Measurements from ENCODE around the gene GPR162. TPM values are rescaled to one million over a fixed set of nuclear protein-coding genes. Genes with fewer than 3 reads are reported as not detected.

GPR162 gene
- total RNA-seq, 4 donors from 2014 or later, result 0.47 to 2.1 (median 1.0) TPM

GRCh38 chr12:6810758-6811157, 10.9 kb upstream of the GPR162 start:
- H3K36me3 ChIP-seq, result no peaks in the 10 kb centered on the region
- 84% methylated on average over 1 of the region's 1 CpG for WGBS
- no peak overlapping the region for H3K27ac ChIP-seq
- no peak for DNase-seq (ENCODE audit: low spot score in 2 of 2)
- no peaks in the 10 kb centered on the region for H3K4me1 ChIP-seq
- no peak overlapping the region for H3K4me3 ChIP-seq
- H3K9me3 ChIP-seq, result no peaks in the 10 kb centered on the region
- no peaks in the 10 kb centered on the region for H3K27me3 ChIP-seq
- TF ChIP-seq EP300 (IDR thresholded peaks at IDR 0.05) (no peak), POLR2AphosphoS5 (IDR thresholded peaks at IDR 0.05) (no peak), POLR2A (IDR thresholded peaks at IDR 0.05) (no peak)
- TF ChIP-seq, protein P1, sequence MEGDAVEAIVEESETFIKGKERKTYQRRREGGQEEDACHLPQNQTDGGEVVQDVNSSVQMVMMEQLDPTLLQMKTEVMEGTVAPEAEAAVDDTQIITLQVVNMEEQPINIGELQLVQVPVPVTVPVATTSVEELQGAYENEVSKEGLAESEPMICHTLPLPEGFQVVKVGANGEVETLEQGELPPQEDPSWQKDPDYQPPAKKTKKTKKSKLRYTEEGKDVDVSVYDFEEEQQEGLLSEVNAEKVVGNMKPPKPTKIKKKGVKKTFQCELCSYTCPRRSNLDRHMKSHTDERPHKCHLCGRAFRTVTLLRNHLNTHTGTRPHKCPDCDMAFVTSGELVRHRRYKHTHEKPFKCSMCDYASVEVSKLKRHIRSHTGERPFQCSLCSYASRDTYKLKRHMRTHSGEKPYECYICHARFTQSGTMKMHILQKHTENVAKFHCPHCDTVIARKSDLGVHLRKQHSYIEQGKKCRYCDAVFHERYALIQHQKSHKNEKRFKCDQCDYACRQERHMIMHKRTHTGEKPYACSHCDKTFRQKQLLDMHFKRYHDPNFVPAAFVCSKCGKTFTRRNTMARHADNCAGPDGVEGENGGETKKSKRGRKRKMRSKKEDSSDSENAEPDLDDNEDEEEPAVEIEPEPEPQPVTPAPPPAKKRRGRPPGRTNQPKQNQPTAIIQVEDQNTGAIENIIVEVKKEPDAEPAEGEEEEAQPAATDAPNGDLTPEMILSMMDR (IDR thresholded peaks at IDR 0.05), result no peak

- TF ChIP-seq POLR2A (IDR thresholded peaks at IDR 0.05) (no peak), EP300 (IDR thresholded peaks at IDR 0.05) (no peak), POLR2AphosphoS5 (IDR thresholded peaks at IDR 0.05) (no peak)
- TF ChIP-seq, protein P1 (IDR thresholded peaks at IDR 0.05), result no peak
- Histone ChIP-seq H3K27me3 (no peaks in the 10 kb centered on the region), H3K27ac (no peak overlapping the region), H3K9me3 (no peaks in the 10 kb centered on the region), H3K4me3 (no peak overlapping the region), H3K4me1 (no peaks in the 10 kb centered on the region), H3K36me3 (no peaks in the 10 kb centered on the region)
- DNase-seq (ENCODE audit: low spot score in 2 of 2), result no peak
- WGBS, result 47% methylated on average over 4 of the region's 4 CpGs
Measured at GRCh38 chr12:6813363-6813762, 8.3 kb upstream of the GPR162 start.

DNA sequence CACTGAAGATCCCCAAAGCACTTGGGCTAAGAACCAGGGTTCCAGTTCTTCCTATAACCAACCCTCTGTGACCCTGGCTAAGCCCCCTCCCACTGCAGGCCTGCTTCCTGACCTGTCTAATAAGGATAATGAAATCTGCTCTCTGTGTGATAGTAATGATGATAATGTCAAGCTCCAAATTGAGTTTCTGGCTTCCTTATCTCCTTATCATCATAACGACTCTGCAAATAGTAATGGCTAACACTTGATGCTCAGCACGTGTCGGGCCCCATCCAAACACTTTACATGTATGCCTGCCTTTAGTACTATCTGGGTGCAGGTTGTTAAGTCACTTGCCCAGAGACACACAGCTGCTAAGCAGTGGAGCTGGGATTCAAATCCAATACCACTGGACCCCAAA, 5.0 kb upstream of the GPR162 start:
- Histone ChIP-seq H3K27me3 (peaks cover 2% of the 10 kb centered on the region), H3K4me1 (peaks cover 9% of the 10 kb centered on the region), H3K4me3 (no peak overlapping the region), H3K9me3 (no peaks in the 10 kb centered on the region), H3K27ac (no peak overlapping the region), H3K36me3 (no peaks in the 10 kb centered on the region)
- no peak for DNase-seq (ENCODE audit: low spot score in 2 of 2)
- 65% methylated on average over 3 of the region's 3 CpGs for WGBS
- TF ChIP-seq POLR2A (IDR thresholded peaks at IDR 0.05) (no peak), POLR2AphosphoS5 (IDR thresholded peaks at IDR 0.05) (no peak), EP300 (IDR thresholded peaks at IDR 0.05) (no peak)
- TF ChIP-seq, protein P1 (IDR thresholded peaks at IDR 0.05), result no peak

DNA sequence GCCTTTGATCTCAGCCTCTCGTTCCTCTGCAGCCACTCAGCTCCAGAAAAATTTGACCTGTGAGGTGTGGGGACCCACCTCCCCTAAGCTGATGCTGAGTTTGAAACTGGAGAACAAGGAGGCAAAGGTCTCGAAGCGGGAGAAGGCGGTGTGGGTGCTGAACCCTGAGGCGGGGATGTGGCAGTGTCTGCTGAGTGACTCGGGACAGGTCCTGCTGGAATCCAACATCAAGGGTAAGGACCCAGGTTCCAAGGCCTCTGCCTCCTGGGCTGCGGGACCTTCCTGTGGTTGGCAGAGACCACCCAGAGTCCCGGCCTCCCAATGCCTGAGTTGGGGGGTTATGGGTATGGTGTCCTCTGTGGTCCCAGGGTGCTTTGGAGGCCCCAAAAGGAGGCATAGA, 4.5 kb upstream of the GPR162 start:
- peaks cover 7% of the 10 kb centered on the region for H3K27me3 ChIP-seq
- TF ChIP-seq POLR2AphosphoS5 (IDR thresholded peaks at IDR 0.05) (no peak), EP300 (IDR thresholded peaks at IDR 0.05) (no peak)
- WGBS, result 82% methylated on average over 6 of the region's 8 CpGs
- H3K4me1 ChIP-seq, result peaks cover 14% of the 10 kb centered on the region
- no peaks in the 10 kb centered on the region for H3K36me3 ChIP-seq
- no peaks in the 10 kb centered on the region for H3K9me3 ChIP-seq
- H3K27ac ChIP-seq, result no peak overlapping the region
- no peak overlapping the region for H3K4me3 ChIP-seq
- DNase-seq (ENCODE audit: low spot score in 2 of 2), result no peak

DNA sequence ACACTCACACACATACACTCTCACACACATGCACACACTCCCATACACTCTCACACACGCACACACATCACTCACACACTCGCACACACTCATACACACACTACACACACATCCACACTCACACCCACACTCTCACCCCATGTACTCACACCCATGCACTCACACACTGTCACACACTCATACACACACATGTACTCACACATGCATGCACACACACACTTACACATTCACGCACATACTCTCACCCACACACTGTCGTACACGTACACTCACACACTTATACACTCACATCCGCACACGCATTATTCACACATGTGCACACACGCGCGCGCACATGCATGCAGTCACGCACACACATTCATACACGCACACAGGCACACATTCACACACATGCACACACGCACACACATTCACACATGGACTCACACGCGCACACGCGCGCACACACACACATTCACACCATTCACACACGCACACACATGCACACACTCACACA, 3.9 kb upstream of the GPR162 start:
- H3K9me3 ChIP-seq, result no peaks in the 10 kb centered on the region
- no peak for DNase-seq (ENCODE audit: low spot score in 2 of 2)
- H3K4me1 ChIP-seq, result peaks cover 15% of the 10 kb centered on the region
- no peak overlapping the region for H3K4me3 ChIP-seq
- WGBS, result 85% methylated on average over 20 of the region's 20 CpGs
- H3K27ac ChIP-seq, result no peak overlapping the region
- peaks cover 13% of the 10 kb centered on the region for H3K27me3 ChIP-seq
- TF ChIP-seq, protein P1 (IDR thresholded peaks at IDR 0.05), result no peak
- TF ChIP-seq POLR2AphosphoS5 (IDR thresholded peaks at IDR 0.05) (no peak), POLR2A (IDR thresholded peaks at IDR 0.05) (no peak), EP300 (IDR thresholded peaks at IDR 0.05) (no peak)
- H3K36me3 ChIP-seq, result no peaks in the 10 kb centered on the region

DNA sequence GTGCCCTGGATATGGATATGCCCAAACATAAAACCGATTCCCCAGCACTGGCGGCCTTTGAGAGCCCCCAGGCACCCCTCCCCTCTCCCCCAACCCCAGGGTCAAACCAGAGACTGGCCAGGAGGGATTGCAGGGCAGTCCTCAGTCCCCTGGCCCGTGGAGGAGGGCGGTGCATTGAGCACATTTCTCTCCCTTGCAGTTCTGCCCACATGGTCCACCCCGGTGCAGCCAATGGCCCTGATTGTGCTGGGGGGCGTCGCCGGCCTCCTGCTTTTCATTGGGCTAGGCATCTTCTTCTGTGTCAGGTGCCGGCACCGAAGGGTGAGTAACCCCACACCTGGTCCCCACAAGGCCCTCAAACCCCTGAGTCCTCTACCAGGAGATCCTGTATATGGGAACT, 3.4 kb upstream of the GPR162 start:
- Histone ChIP-seq H3K4me3 (no peak overlapping the region), H3K9me3 (no peaks in the 10 kb centered on the region), H3K36me3 (no peaks in the 10 kb centered on the region), H3K27ac (no peak overlapping the region), H3K27me3 (peaks cover 18% of the 10 kb centered on the region), H3K4me1 (peaks cover 15% of the 10 kb centered on the region)
- no peak for TF ChIP-seq POLR2A (IDR thresholded peaks at IDR 0.05)
- TF ChIP-seq, protein P1 (IDR thresholded peaks at IDR 0.05), result no peak
- TF ChIP-seq EP300 (IDR thresholded peaks at IDR 0.05), result no peak
- no peak for TF ChIP-seq POLR2AphosphoS5 (IDR thresholded peaks at IDR 0.05)
- no peak for DNase-seq (ENCODE audit: low spot score in 2 of 2)
- WGBS, result 75% methylated on average over 8 of the region's 10 CpGs

Measured in suprapubic skin (tissue), 4 donors.